HG03045 (cell line): Measurements from ENCODE around the gene MSMO1.

Source experiments
- ATAC-seq: cut with Tn5 transposase; IDR thresholded peaks from one replicate; pipeline ENCODE4 v1.9.1; 2021; ENCODE audit warnings: mild to moderate bottlenecking, moderate library complexity; ENCODE audit not compliant: unreplicated experiment

The MSMO1 gene

GRCh38 chr4:165359506-165359905 is 32.0 kb downstream of the MSMO1 start:
- no peak for ATAC-seq

GRCh38 chr4:165360041-165360695 is 32.7 kb downstream of the MSMO1 start:
- ATAC-seq: no peak

DNA sequence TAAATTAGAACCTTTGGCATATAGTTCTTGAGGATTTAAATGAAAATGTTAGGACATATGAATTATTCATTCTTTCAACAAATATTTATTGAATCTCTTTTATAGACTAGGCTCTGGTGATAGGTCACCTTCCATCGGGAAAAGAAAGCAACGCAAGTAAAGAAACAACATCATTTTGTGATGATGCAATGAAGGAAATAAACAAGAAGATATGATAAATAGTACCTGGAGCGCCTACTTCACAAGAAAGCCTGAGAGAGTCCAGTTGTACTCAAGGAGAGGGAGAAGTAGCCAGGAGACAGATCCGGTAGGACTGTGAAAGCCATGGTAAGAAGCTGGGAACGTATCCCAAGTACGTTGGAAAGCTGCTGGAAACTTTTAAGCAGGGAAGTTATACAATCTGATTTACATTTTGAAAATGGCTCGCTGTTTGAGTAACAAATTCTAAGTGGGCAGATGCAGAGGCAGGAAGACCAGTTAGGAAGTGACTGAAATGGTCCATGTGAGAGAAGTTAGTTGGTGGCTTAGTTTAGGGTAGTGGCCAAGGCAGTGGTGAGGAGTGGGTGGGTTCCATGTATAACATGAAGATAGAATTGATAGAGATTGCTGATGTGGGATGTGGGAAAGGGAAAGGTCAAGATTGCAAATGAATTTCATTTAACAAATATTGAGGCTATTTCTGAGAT is 33.7 kb downstream of the MSMO1 start:
- ATAC-seq: no peak

DNA sequence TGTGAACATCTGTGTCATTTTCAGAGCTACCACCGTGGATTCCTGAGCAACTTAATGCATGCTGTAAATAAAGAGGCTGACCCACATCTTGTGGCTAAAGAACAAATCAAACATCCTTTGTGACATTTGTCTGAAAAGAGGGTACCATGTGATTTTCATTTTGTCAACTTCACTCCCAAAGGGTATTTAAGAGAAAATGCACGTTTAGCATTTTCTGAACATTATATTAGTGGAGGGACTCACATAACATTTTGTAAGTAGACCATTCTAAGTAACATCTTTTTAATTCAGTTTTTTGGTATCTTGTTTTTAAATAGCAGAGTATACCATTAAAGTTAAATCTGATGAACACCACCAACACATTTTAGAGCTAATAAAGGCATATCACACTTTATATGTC is 34.3 kb downstream of the MSMO1 start:
- ATAC-seq: no peak

GRCh38 chr4:165364452-165365080 is 37.1 kb downstream of the MSMO1 start:
- no peak for ATAC-seq

GRCh38 chr4:165367040-165367439 is 39.6 kb downstream of the MSMO1 start:
- no peak for ATAC-seq

GRCh38 chr4:165368114-165368513 is 40.6 kb downstream of the MSMO1 start:
- no peak for ATAC-seq

DNA sequence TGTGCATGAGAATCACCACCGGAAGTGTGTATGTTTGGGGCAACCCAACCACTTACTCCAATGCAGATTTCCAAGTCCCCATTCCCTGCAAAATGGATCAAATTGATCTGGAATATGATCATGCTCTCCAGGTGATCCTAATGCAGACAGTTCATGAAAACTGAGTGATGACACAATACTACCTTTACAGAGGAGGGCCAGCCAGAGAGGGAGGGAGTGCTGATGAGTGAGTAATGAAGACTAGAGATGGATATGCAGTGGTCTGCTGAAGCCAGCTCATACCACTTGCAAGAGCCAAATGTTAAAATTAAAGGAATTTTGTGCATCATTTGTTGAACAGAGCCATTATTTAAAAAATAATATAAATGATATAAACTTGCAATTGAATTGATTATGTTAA is 41.1 kb downstream of the MSMO1 start:
- no peak for ATAC-seq

- ATAC-seq: no peak
Observed at GRCh38 chr4:165369522-165369921, 42.1 kb downstream of the MSMO1 start.

- ATAC-seq: no peak
Observed at GRCh38 chr4:165370530-165370929, 43.1 kb downstream of the MSMO1 start.

- no peak for ATAC-seq
Observed at GRCh38 chr4:165375465-165375864, 48.0 kb downstream of the MSMO1 start.

DNA sequence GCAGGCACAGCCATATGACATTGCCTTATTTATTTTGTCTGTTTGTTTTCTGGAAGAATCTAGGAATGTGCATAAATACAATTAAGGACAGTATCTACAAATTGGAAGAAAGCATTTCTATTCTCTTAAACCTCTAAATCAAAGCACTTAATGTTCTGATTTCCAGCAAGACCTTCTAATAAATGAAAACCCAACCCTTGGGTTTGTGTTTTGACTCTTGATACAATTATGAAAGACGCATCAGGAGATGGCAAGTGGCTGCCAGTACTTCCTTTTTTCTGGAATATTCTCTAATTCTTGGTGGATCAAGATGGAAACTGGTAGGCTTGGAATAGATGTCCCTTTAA is 50.9 kb downstream of the MSMO1 start:
- no peak for ATAC-seq

GRCh38 chr4:165378745-165379677 is 51.5 kb downstream of the MSMO1 start, which contains the start of gene CPE:
CPE (plus strand) TSS chr4:165379008; CDS start chr4:165379222, 214 bp downstream.
- peak; percentile 90 for ATAC-seq

DNA sequence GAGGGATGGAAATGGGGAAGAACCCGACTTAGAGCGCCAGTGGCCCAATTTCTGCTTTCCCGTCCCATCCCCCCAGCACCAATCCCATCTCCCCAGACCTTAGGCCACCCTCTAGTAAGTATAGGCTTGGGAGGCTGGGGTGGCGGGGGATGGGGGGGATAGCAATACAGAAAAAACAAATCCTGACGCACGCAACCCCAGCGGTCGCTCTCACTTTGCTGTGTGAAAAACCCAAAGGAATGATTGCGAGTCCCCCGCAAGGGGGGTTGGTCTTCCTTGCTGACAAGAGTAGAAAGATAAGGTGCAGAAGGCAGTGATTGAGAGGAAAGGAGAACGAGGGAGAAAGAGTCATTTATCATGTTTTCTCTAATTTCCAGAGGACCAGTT is 52.2 kb downstream of the MSMO1 start:
- no peak for ATAC-seq

DNA sequence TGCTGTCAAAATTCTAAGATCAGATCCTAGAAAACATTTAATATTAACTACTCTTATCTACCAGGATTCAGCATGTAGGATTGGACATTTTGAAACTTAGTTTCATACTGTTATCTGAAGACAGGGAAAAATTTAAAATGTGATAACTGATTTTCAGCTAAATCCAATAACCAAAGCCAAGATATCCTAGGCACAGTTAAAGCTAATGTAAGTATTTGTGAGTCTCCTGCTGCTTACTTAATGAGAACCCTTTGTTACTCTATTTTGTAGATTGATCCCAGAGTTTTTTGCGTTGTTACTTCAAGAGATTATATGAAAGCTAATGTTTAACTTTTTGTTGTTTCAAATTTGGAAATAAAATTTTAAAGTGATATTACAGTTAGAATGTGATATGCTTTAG is 53.3 kb downstream of the MSMO1 start:
- ATAC-seq: no peak

- no peak for ATAC-seq
Observed at GRCh38 chr4:165381821-165382373, 54.4 kb downstream of the MSMO1 start.

- no peak for ATAC-seq
Observed at GRCh38 chr4:165382640-165383039, 55.2 kb downstream of the MSMO1 start.

DNA sequence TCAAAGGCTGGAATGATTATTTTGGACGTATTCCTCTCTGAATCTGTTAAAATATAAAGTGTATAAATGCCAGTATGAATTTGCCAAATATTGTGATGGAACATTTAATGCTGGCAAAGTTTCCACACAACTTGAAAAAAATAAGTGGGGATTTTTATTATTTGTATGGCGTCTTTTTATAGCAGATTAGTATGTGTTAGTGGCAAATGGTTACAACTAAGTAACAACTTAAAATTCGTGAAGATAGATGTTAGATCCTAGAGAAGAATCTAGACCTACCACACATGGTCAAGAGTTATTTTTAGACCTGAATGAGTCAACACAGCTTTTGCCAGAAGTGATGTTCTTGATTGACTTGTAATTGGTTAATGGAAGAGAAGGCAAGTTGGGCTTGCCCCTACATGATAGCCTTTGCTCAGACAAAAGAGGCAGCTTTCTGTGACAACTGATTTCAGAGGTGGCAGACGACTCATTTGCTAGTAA is 56.2 kb downstream of the MSMO1 start:
- no peak for ATAC-seq

DNA sequence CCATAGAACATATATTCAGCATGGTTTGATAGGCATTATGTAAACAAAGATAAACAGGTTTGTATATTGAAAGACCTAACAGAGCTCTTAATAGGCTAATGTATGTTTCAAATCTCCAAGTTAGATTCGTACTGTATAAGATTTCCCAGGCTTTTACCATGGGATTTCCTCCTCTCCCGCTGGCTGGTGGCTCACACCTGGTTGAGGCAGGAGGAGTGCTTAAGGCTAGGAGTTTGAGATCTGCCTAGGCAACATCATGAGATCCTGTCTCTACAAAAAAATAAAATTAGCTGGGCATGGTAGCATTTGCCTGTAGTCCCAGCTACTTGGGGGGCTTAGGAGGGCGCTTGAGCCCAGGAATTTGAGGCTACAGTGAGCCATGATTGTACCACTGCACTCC is 56.7 kb downstream of the MSMO1 start:
- ATAC-seq: no peak

- no peak for ATAC-seq
Observed at GRCh38 chr4:165384598-165384997, 57.1 kb downstream of the MSMO1 start.

- ATAC-seq: no peak
Observed at GRCh38 chr4:165385126-165385525, 57.7 kb downstream of the MSMO1 start.
